ENCODE data around the gene F12. TPM values are rescaled to one million over a fixed set of nuclear protein-coding genes. Genes with fewer than 3 reads are reported as not detected.

Gene F12
- total RNA-seq, 1 donor from 2014 or later: not detected

DNA sequence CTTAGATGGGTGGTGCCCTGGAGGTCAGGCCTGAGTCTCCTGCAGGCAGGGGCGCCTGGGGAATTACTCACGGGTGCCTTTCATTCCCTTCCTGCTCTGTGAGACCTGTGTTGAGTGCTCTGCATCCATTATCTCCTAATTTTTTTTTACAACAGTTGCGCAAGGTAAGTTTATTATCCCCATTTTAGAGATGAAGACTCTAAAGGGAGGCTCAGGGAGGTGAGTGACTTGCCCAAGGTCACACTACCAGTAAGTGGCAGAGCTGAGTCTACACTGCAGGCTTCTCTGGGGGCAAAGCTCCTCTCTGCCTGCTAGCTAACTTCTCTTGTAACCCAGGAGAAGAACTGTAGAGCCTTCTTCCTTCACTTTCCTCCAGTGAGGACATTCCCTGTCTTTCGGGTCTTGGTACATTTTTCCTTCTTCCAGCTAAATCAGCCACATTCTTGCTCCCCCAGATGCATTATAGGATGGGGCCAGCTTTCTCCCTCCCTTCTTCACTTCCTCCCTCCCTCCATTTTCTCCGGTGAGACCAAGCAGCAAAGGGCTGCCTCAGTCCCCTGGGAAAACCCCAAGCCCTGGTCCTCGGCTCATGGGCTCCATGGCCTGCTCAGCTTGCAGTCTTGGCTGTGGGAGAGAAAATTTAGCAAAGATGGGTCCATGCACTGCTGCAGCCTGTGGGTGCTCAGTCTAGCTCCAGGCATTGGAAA, 39.0 kb upstream of the F12 start:
- no peaks in the 10 kb centered on the region for H3K9me3 ChIP-seq
- H3K27ac ChIP-seq: no peak overlapping the region
- H3K36me3 ChIP-seq: no peaks in the 10 kb centered on the region
- TF ChIP-seq, protein P1, sequence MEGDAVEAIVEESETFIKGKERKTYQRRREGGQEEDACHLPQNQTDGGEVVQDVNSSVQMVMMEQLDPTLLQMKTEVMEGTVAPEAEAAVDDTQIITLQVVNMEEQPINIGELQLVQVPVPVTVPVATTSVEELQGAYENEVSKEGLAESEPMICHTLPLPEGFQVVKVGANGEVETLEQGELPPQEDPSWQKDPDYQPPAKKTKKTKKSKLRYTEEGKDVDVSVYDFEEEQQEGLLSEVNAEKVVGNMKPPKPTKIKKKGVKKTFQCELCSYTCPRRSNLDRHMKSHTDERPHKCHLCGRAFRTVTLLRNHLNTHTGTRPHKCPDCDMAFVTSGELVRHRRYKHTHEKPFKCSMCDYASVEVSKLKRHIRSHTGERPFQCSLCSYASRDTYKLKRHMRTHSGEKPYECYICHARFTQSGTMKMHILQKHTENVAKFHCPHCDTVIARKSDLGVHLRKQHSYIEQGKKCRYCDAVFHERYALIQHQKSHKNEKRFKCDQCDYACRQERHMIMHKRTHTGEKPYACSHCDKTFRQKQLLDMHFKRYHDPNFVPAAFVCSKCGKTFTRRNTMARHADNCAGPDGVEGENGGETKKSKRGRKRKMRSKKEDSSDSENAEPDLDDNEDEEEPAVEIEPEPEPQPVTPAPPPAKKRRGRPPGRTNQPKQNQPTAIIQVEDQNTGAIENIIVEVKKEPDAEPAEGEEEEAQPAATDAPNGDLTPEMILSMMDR (IDR thresholded peaks at IDR 0.05): no peak
- H3K4me3 ChIP-seq: peak overlapping the region in 1 of 2 donors; percentile 70
- no peak for DNase-seq (ENCODE audit: low spot score in 2 of 2)
- intact Hi-C loops (cut with DNase I): no loop called here
- peaks cover 17 to 24% of the 10 kb centered on the region in 2 donors for H3K4me1 ChIP-seq
- no peaks in the 10 kb centered on the region for H3K27me3 ChIP-seq

DNA sequence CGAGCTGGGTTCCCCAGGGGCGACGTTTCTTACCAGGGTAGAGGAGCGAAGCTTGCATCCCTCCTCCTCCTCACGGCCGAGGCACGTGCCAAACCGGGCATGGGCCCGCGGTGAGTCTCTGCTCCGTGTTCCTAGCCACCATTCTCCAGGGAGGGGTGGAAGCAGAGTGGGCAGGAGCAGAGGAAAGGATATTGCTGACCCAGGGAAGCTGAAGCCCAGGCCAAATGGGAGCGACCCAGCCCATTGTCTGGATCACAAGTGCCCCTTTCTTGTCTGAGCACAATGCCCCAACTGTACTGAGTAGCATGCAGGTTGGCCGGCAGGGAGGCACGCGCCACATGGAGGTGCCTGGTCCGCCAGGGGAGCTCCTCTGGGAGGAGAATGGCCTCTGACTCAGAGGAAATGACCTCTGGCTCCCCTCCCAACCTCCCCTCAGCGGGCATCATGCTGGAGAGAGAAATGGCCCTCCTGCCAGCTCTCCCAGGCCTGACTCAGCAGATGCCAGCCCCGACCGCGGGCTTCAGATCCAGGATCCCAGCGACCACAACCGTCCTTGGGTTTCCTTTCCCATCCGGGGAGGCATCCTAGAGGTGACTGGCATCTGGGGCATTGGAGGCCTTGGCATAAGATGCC, 38.4 kb upstream of the F12 start:
- intact Hi-C loops (cut with DNase I): loop anchor here (1.0 kb wide), 1 partner anchor 21 kb away; the partner anchor contains the start of gene GRK6
- no peaks in the 10 kb centered on the region for H3K27me3 ChIP-seq

DNA sequence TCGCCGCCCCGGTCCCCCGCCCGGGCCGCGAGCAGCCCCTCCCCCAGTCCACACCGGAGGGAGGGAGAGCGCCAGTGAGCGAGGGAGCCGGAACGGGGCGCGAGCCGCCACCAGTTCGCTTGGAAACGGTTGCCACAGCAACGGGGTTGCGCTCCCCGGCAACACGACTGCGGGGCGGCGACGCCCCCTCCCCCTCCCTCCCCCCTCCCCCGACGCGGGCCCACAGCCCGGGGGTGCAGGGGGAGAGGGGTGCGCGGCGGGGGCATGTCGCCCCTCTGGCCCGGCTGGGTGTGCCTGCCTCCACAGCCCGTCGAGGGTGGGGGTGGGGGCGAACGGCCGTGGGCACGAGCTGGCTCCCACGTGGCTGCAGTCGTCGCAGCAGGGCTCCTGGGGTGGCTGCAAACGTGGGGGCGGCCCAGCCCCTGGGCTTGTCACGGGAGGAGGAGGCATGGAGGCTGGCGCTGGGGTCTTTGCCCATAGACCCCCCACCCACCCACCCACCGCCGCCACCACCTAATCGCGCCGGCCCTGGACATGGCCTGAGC, 37.8 kb upstream of the F12 start:
- peaks cover 2% of the 10 kb centered on the region in 2 donors for H3K36me3 ChIP-seq
- H3K27ac ChIP-seq: no peak overlapping the region
- no peak for DNase-seq (ENCODE audit: low spot score in 2 of 2)
- peak overlapping the region; percentile 59 to 70 for H3K4me3 ChIP-seq
- no peaks in the 10 kb centered on the region for H3K27me3 ChIP-seq
- intact Hi-C loops (cut with DNase I): loop anchor here (1.0 kb wide), 1 partner anchor 21 kb away; the partner anchor contains the start of gene GRK6
- peaks cover 17 to 24% of the 10 kb centered on the region in 2 donors for H3K4me1 ChIP-seq
- no peaks in the 10 kb centered on the region for H3K9me3 ChIP-seq
- TF ChIP-seq, protein P1 (IDR thresholded peaks at IDR 0.05): no peak

More for the DNA sequence above, 38.4 kb upstream of the F12 start:
- peak overlapping the region; percentile 59 to 70 for H3K4me3 ChIP-seq
- H3K27ac ChIP-seq: no peak overlapping the region
- TF ChIP-seq, protein P1 (IDR thresholded peaks at IDR 0.05): no peak
- no peaks in the 10 kb centered on the region for H3K9me3 ChIP-seq
- H3K36me3 ChIP-seq: no peaks in the 10 kb centered on the region
- H3K4me1 ChIP-seq: peaks cover 17 to 24% of the 10 kb centered on the region in 2 donors
- peak in 1 of 2 donors; percentile 87 for DNase-seq (ENCODE audit: low spot score in 2 of 2)

DNA sequence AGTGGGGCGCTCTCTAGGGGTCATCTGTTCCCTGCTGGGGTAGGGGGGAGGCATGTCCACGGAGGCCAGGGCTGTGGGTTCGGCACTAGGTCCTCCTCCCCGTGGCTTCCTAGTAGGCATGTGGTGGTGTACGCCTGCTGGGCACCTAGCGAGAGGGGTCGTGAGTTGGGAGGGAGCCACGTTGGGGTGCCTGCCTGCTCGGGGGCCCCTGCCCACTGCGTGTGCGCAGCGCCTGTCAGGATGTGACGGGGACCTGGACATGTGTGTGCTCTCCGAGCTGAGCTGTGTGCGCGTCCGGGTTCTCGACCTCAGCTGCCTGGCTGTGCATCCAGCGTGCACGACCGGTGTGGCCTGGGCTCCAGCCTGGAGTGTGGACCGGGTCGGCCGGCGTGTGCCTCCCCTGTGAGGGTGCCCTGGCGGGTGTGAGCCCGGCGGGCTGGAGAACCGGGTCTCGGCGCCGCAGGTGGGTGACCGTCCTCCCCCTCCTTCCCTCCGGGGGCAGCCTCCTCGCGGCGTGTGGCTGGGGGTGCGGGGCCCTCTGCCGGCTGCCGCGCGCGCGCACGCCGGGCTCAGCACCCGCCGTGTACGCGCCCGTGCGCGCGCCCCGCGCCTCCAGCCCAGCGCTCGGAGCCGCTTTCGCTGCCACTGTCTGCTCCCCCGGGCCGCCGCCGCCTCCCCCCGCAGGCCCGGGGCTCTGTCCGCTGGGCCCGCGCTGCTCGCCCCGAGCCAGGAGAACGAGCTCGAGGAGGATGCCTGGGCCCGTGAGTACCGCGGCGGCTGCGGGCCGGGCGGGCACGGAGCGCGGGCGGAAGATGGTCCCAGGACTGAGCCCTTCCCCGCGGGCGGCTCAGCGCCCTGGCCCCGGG, 37.1 kb upstream of the F12 start, which contains the start of gene PRR7:
PRR7 (plus strand) TSS at position 615 of the 866 bp plus-strand sequence. CDS start 8,254 bp downstream, outside the sequence.
- intact Hi-C loops (cut with DNase I): loop anchor here (1.0 kb wide), 1 partner anchor 20 kb away; the partner anchor contains the start of gene GRK6
- Histone ChIP-seq H3K4me1 (peaks cover 17 to 24% of the 10 kb centered on the region in 2 donors), H3K4me3 (peak within 1 kb of the TSS; percentile 59 to 70), H3K27me3 (no peaks in the 10 kb centered on the region), H3K27ac (no peak within 1 kb of the TSS), H3K36me3 (peaks cover 5 to 8% of the 10 kb centered on the region in 2 donors), H3K9me3 (no peaks in the 10 kb centered on the region)
- TF ChIP-seq, protein P1 (IDR thresholded peaks at IDR 0.05): peak in 1 of 3 experiments; percentile 21
- DNase-seq (ENCODE audit: low spot score in 2 of 2): no peak

DNA sequence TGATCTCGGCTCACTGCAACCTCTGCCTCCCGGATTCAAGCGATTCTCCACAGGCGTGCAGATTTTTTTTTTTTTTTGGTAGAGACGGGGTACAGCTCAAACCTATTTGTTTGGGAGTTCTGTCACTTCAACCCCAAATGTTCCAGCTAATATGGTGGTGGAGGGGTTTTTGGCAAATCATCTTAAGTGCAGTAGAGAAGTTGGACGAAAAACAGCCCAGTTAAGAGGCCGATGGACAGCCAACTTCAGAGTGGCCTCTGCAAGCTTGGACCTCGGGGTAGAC, 36.5 kb upstream of the F12 start:
- TF ChIP-seq, protein P1 (IDR thresholded peaks at IDR 0.05): no peak
- peaks cover 17 to 24% of the 10 kb centered on the region in 2 donors for H3K4me1 ChIP-seq
- no peaks in the 10 kb centered on the region for H3K27me3 ChIP-seq
- no peaks in the 10 kb centered on the region for H3K9me3 ChIP-seq
- H3K4me3 ChIP-seq: peak overlapping the region; percentile 59 to 70
- DNase-seq (ENCODE audit: low spot score in 2 of 2): no peak
- intact Hi-C loops (cut with DNase I): no loop called here
- H3K36me3 ChIP-seq: peaks cover 7 to 14% of the 10 kb centered on the region in 2 donors
- no peak overlapping the region for H3K27ac ChIP-seq
